Erythroblast (primary cell): ENCODE results near the gene ME3.

ENCODE experiments used
- GATA1 ChIP-seq: IDR thresholded peaks from 2 replicates; pipeline ENCODE4 v1.6.1; 2011; ENCODE audit warnings: low read depth, mild to moderate bottlenecking, control low read depth, low read length, moderate library complexity
- POLR2A ChIP-seq: IDR thresholded peaks from 2 replicates; pipeline ENCODE4 v1.6.1; 2011; ENCODE audit warnings: mild to moderate bottlenecking, low read length

DNA sequence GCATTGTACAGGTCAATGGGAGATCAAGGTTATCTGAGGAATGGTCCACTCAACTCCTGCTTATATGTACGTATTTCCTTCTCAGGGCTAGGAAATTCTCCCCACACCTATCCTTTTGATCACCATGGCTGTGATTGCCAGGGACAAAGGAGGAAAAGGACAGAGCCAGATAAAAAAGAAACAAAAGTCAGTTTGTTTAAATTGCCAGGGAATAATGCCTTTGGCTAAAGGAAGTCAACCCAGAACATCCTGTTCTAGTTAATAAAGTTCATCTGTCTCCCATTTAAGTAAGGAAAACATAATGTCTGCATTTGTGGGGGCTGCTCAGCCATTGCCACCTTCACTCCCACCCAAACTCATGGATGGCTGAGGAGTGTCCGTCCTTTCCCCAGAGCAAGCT, 124.7 kb downstream of the ME3 start:
- TF ChIP-seq POLR2A, result no peak
- no peak for TF ChIP-seq GATA1
